Measurements from ENCODE around the gene ZNF333.

Gene ZNF333

GRCh38 chr19:14782626-14783409 is 93.0 kb downstream of the ZNF333 start:
- Histone ChIP-seq H3K4me3 (replicated peaks; ENCODE audit: insufficient read depth, low read length) (no peak overlapping the region), H3K27me3 (ENCODE audit: insufficient read depth, poor library complexity, severe bottlenecking) (no peaks in the 10 kb centered on the region), H3K27ac (replicated peaks) (peak overlapping the region; percentile 79)
- no peak for DNase-seq (ENCODE audit: low read depth in 1 of 2, low spot score in 1 of 2)
- TF ChIP-seq, protein P1, sequence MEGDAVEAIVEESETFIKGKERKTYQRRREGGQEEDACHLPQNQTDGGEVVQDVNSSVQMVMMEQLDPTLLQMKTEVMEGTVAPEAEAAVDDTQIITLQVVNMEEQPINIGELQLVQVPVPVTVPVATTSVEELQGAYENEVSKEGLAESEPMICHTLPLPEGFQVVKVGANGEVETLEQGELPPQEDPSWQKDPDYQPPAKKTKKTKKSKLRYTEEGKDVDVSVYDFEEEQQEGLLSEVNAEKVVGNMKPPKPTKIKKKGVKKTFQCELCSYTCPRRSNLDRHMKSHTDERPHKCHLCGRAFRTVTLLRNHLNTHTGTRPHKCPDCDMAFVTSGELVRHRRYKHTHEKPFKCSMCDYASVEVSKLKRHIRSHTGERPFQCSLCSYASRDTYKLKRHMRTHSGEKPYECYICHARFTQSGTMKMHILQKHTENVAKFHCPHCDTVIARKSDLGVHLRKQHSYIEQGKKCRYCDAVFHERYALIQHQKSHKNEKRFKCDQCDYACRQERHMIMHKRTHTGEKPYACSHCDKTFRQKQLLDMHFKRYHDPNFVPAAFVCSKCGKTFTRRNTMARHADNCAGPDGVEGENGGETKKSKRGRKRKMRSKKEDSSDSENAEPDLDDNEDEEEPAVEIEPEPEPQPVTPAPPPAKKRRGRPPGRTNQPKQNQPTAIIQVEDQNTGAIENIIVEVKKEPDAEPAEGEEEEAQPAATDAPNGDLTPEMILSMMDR (IDR thresholded peaks at IDR 0.05; ENCODE audit: insufficient read depth, low read length) = no peak
- TF ChIP-seq GABPA (IDR thresholded peaks at IDR 0.05; ENCODE audit: low read depth) = no peak
- no peak for TF ChIP-seq REST (IDR thresholded peaks at IDR 0.05; ENCODE audit: insufficient replicate concordance, low read depth)
- TF ChIP-seq SPI1 (IDR thresholded peaks at IDR 0.05; ENCODE audit: borderline replicate concordance, low read depth) = no peak
- no peak for TF ChIP-seq POLR2AphosphoS5 (IDR thresholded peaks at IDR 0.05; ENCODE audit: low read depth)
